ENCODE results near the gene NTHL1.

The NTHL1 gene

GRCh38 chr16:2031081-2031577, 16.5 kb downstream of the NTHL1 start:
- no peak for DNase-seq (ENCODE audit: low read depth in 2 of 3, low spot score in 2 of 3)

GRCh38 chr16:2030036-2030435, 17.6 kb downstream of the NTHL1 start:
- no peak for DNase-seq (ENCODE audit: low read depth in 2 of 3, low spot score in 2 of 3)

GRCh38 chr16:2029350-2029749, 18.3 kb downstream of the NTHL1 start:
- DNase-seq (ENCODE audit: low read depth in 2 of 3, low spot score in 2 of 3), result no peak

GRCh38 chr16:2028620-2029220, 18.9 kb downstream of the NTHL1 start:
- no peak for DNase-seq (ENCODE audit: low read depth in 2 of 3, low spot score in 2 of 3)

GRCh38 chr16:2028146-2028545, 19.5 kb downstream of the NTHL1 start:
- DNase-seq (ENCODE audit: low read depth in 2 of 3, low spot score in 2 of 3), result no peak

- DNase-seq (ENCODE audit: low read depth in 2 of 3, low spot score in 2 of 3), result no peak
These were observed 20.3 kb downstream of the NTHL1 start for GRCh38 chr16:2027024-2028010.

GRCh38 chr16:2026461-2027023, 21.1 kb downstream of the NTHL1 start, which contains the start of gene NHERF2:
TSS of gene NHERF2 (plus strand) at chr16:2026902. CDS start at chr16:2027006, 104 bp downstream.
- DNase-seq (ENCODE audit: low read depth in 2 of 3, low spot score in 2 of 3), result no peak

GRCh38 chr16:2025878-2026460, 21.7 kb downstream of the NTHL1 start:
- DNase-seq (ENCODE audit: low read depth in 2 of 3, low spot score in 2 of 3), result no peak

GRCh38 chr16:2025251-2025650, 22.4 kb downstream of the NTHL1 start:
- DNase-seq (ENCODE audit: low read depth in 2 of 3, low spot score in 2 of 3), result no peak

GRCh38 chr16:2024032-2024420, 23.6 kb downstream of the NTHL1 start:
- no peak for DNase-seq (ENCODE audit: low read depth in 2 of 3, low spot score in 2 of 3)

- peak; percentile 91 to 99 (median 96) for DNase-seq (ENCODE audit: low read depth in 2 of 3, low spot score in 2 of 3)
These were observed 24.3 kb downstream of the NTHL1 start for GRCh38 chr16:2023092-2024031.

- DNase-seq (ENCODE audit: low read depth in 2 of 3, low spot score in 2 of 3), result no peak
These were observed 24.9 kb downstream of the NTHL1 start for GRCh38 chr16:2022723-2023091.

- DNase-seq (ENCODE audit: low read depth in 2 of 3, low spot score in 2 of 3), result no peak
These were observed 27.5 kb downstream of the NTHL1 start for GRCh38 chr16:2019921-2020831.

GRCh38 chr16:2019518-2019920, 28.1 kb downstream of the NTHL1 start, which contains the start of gene NPW:
TSS of gene NPW (plus strand) at chr16:2019785.
- DNase-seq (ENCODE audit: low read depth in 2 of 3, low spot score in 2 of 3), result no peak

GRCh38 chr16:2016407-2016922, 31.2 kb downstream of the NTHL1 start:
- no peak for DNase-seq (ENCODE audit: low read depth in 2 of 3, low spot score in 2 of 3)

- no peak for DNase-seq (ENCODE audit: low read depth in 2 of 3, low spot score in 2 of 3)
These were observed 31.8 kb downstream of the NTHL1 start for GRCh38 chr16:2015947-2016208.

GRCh38 chr16:2015117-2015946, 32.3 kb downstream of the NTHL1 start:
- no peak for DNase-seq (ENCODE audit: low read depth in 2 of 3, low spot score in 2 of 3)

- DNase-seq (ENCODE audit: low read depth in 2 of 3, low spot score in 2 of 3), result no peak
These were observed 34.1 kb downstream of the NTHL1 start for GRCh38 chr16:2013527-2013926.
